Panc1 (cell line): ENCODE results near the gene NARS2.

ENCODE experiments used
- POLR2AphosphoS5 ChIP-seq: IDR thresholded peaks from 2 replicates; pipeline ENCODE4 v1.6.1; 2012; ENCODE audit warnings: mild to moderate bottlenecking, low read depth, low read length, moderate library complexity
- TF ChIP-seq, protein P1 (sequence below): fragments of 450-650 bp; IDR thresholded peaks from 2 replicates; pipeline ENCODE4 v1.5.1; 2017; ENCODE audit warnings: mild to moderate bottlenecking
- TF ChIP-seq, protein P2 (sequence below), 2 experiments: IDR thresholded peaks; 2 replicates each; pipeline ENCODE4 v1.6.1; 2011 to 2012; ENCODE audit warnings: low read depth in 2 of 2, control low read depth in 1 of 2, low read length in 1 of 2, mild to moderate bottlenecking in 1 of 2, moderate library complexity in 1 of 2; ENCODE audit not compliant: insufficient read depth in 1 of 2

DNA sequence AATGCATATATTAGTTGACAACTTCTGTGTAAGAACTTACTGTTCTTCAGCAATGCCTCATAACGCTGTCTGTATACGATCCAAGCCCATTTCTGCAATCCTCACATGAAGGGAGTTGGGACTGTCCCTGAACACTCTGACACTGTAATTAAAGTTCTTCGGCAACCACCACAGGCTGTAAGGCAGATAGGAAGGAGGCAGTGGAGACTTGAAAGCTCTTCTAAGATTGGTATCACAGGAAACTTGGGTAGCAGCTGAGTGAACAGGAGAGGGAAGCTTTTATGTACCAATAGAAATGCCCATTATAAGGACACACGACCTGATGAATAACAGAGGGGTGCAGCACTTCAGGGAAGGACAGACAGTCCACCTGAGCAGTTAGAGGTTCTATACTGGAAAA, 145.0 kb downstream of the NARS2 start:
- TF ChIP-seq, protein P1, sequence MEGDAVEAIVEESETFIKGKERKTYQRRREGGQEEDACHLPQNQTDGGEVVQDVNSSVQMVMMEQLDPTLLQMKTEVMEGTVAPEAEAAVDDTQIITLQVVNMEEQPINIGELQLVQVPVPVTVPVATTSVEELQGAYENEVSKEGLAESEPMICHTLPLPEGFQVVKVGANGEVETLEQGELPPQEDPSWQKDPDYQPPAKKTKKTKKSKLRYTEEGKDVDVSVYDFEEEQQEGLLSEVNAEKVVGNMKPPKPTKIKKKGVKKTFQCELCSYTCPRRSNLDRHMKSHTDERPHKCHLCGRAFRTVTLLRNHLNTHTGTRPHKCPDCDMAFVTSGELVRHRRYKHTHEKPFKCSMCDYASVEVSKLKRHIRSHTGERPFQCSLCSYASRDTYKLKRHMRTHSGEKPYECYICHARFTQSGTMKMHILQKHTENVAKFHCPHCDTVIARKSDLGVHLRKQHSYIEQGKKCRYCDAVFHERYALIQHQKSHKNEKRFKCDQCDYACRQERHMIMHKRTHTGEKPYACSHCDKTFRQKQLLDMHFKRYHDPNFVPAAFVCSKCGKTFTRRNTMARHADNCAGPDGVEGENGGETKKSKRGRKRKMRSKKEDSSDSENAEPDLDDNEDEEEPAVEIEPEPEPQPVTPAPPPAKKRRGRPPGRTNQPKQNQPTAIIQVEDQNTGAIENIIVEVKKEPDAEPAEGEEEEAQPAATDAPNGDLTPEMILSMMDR: no peak
- no peak for TF ChIP-seq POLR2AphosphoS5
- TF ChIP-seq, protein P2, sequence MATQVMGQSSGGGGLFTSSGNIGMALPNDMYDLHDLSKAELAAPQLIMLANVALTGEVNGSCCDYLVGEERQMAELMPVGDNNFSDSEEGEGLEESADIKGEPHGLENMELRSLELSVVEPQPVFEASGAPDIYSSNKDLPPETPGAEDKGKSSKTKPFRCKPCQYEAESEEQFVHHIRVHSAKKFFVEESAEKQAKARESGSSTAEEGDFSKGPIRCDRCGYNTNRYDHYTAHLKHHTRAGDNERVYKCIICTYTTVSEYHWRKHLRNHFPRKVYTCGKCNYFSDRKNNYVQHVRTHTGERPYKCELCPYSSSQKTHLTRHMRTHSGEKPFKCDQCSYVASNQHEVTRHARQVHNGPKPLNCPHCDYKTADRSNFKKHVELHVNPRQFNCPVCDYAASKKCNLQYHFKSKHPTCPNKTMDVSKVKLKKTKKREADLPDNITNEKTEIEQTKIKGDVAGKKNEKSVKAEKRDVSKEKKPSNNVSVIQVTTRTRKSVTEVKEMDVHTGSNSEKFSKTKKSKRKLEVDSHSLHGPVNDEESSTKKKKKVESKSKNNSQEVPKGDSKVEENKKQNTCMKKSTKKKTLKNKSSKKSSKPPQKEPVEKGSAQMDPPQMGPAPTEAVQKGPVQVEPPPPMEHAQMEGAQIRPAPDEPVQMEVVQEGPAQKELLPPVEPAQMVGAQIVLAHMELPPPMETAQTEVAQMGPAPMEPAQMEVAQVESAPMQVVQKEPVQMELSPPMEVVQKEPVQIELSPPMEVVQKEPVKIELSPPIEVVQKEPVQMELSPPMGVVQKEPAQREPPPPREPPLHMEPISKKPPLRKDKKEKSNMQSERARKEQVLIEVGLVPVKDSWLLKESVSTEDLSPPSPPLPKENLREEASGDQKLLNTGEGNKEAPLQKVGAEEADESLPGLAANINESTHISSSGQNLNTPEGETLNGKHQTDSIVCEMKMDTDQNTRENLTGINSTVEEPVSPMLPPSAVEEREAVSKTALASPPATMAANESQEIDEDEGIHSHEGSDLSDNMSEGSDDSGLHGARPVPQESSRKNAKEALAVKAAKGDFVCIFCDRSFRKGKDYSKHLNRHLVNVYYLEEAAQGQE (IDR thresholded peaks at IDR 0.05; ENCODE audit: insufficient read depth in 1 of 2, low read depth in 2 of 2, low read length in 1 of 2): no peak
